Urinary bladder (tissue), 4 donors: ENCODE results near the gene GPRIN1. TPM values are rescaled to one million over a fixed set of nuclear protein-coding genes. Genes with fewer than 3 reads are reported as not detected.

Experiments
- DNase-seq: peaks from one replicate; pipeline ENCODE4 v3.0.0-alpha.2; 2015; ENCODE audit errors: extremely low spot score
- H3K27ac ChIP-seq: one replicate; pipeline ENCODE4 v1.5.1; 2013; ENCODE audit warnings: low read depth, mild to moderate bottlenecking, moderate library complexity
- H3K36me3 ChIP-seq: one replicate; pipeline ENCODE4 v1.6.1; 2013; ENCODE audit warnings: mild to moderate bottlenecking, moderate library complexity; ENCODE audit not compliant: insufficient read depth
- H3K4me1 ChIP-seq: one replicate; pipeline ENCODE4 v1.6.1; 2013; ENCODE audit warnings: mild to moderate bottlenecking, moderate library complexity; ENCODE audit not compliant: insufficient read depth
- H3K4me3 ChIP-seq: one replicate; pipeline ENCODE4 v1.5.1; 2013; ENCODE audit warnings: low read depth, low read length
- WGBS: extraction: QIAGEN DNeasy Blood & Tissue Kit; methylation state at CpG from one replicate; pipeline ENCODE4 v1.1.7; 2013; 5-methylcytosine and 5-hydroxymethylcytosine counted together
- polyA plus RNA-seq: library from polyadenylated mRNA; stranded (reverse); fragments of 200-250 nt; gene quantifications from one replicate; pipeline ENCODE4 v1.2.3, GENCODE V29; 2013
- total RNA-seq: library from RNA; depleted of rRNA; stranded (reverse); fragments of >200 nt; gene quantifications from one replicate; pipeline ENCODE4 v1.2.3, GENCODE V29; 2014
- donor health status: healthy with polysubstance abuse.
- donor health status: healthy.

The GPRIN1 gene
- total and polyA plus RNA-seq, 2 donors = 0.42 to 1.3 TPM

- H3K4me1 ChIP-seq = no peaks in the 10 kb centered on the region
- no peak for DNase-seq
- no peak overlapping the region for H3K4me3 ChIP-seq
- H3K27ac ChIP-seq = no peak overlapping the region
- WGBS = 62% methylated on average over 9 of the region's 9 CpGs
- H3K36me3 ChIP-seq = no peaks in the 10 kb centered on the region
Observed at GRCh38 chr5:176624938-176625337, 15.0 kb upstream of the GPRIN1 start.

DNA sequence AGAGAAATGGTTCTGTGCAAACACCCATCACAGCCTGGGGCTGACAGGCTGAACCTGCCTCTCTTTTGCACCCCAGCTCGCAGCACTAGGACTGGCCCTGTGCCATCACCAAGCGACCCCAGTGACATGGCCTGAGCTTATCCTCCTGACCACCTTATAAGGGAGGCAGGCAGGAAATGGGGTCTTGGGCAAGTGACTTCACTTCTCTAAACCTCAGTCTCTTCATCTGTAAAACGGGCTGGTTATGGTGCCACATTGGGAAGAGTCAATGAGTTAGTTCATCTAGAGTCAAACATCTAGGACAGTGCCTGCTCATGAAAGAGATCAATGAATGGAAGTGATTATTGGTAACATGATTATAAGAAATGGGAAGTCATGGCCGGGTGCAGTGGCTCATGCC lies 14.2 kb upstream of the GPRIN1 start:
- H3K4me1 ChIP-seq = no peaks in the 10 kb centered on the region
- H3K4me3 ChIP-seq = no peak overlapping the region
- WGBS = 77% methylated on average over 4 of the region's 4 CpGs
- H3K27ac ChIP-seq = no peak overlapping the region
- no peaks in the 10 kb centered on the region for H3K36me3 ChIP-seq
- DNase-seq = no peak

GRCh38 chr5:176621661-176622079 lies 11.7 kb upstream of the GPRIN1 start:
- H3K27ac ChIP-seq = no peak overlapping the region

GRCh38 chr5:176620333-176620981 lies 10.5 kb upstream of the GPRIN1 start:
- H3K4me3 ChIP-seq = no peak overlapping the region
- 6% methylated on average over 32 of the region's 32 CpGs for WGBS

More at GRCh38 chr5:176621661-176622079, 11.7 kb upstream of the GPRIN1 start:
- no peaks in the 10 kb centered on the region for H3K36me3 ChIP-seq
- DNase-seq = no peak
- H3K4me1 ChIP-seq = no peaks in the 10 kb centered on the region
- 54% methylated on average over 13 of the region's 13 CpGs for WGBS
- H3K4me3 ChIP-seq = no peak overlapping the region

DNA sequence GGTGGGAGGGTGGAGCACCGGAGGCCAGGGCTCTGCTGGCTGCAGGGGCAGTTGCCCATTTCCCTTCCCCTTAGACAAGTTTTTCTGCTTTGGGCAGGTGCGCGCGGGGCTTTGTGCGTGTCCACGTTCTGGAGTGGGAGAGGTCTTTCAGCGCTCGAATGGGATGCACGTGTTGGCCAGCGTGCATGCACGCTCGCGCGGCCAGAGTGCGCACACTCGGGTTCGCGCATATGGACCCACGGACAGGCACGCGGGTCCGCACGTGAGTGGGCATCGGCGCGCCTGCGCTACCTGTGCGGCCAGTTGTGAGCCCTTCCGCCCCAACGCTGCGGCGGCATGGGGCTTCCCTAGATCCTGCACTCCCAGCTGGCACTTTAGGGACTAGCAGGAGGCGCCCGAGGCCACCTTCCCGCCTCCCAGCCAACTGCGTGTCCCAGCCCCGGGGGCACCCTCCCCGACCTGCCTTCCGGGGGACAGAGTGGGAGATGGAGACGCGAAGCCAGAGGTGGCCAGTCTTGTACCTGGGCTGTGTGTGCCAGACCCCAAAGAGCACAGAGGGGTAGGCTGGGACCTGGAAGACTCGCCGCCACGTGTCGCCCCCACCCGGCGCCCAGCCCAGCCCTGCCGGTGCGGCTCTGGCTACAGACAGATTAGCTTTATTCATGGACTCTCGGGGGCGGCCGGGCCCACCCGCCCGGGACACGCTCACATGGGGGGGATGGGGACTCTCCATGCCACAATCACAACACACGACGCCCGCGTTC lies 9.8 kb upstream of the GPRIN1 start:
- Histone ChIP-seq H3K36me3 (no peaks in the 10 kb centered on the region), H3K27ac (no peak overlapping the region), H3K4me3 (no peak overlapping the region), H3K4me1 (no peaks in the 10 kb centered on the region)
- 12% methylated on average over 59 of the region's 59 CpGs for WGBS
- DNase-seq = no peak

More at GRCh38 chr5:176620333-176620981, 10.5 kb upstream of the GPRIN1 start:
- no peak for DNase-seq
- Histone ChIP-seq H3K27ac (no peak overlapping the region), H3K36me3 (no peaks in the 10 kb centered on the region), H3K4me1 (no peaks in the 10 kb centered on the region)

DNA sequence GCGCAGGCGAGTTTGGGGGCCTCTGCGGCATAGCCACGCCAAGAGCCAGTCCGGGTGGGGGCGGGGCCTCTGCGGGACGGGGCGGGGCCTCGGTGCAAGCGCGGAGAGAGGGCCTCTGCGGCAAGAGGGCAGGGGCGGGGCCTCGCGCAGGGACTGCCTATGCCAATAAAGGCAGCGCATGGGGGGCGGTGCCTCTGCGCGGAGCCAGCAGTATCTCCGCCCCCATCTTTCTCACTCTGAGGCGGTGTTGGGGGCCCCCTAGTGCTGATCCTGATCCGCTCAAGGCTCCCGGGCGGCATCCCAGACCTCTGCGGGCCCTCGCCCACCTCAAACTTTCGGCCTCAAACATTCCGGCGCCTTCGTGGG lies 9.2 kb upstream of the GPRIN1 start:
- Histone ChIP-seq H3K27ac (no peak overlapping the region), H3K4me1 (no peaks in the 10 kb centered on the region), H3K36me3 (no peaks in the 10 kb centered on the region), H3K4me3 (peak overlapping the region; percentile 13)
- WGBS = 2% methylated on average over 31 of the region's 31 CpGs
- DNase-seq = no peak

DNA sequence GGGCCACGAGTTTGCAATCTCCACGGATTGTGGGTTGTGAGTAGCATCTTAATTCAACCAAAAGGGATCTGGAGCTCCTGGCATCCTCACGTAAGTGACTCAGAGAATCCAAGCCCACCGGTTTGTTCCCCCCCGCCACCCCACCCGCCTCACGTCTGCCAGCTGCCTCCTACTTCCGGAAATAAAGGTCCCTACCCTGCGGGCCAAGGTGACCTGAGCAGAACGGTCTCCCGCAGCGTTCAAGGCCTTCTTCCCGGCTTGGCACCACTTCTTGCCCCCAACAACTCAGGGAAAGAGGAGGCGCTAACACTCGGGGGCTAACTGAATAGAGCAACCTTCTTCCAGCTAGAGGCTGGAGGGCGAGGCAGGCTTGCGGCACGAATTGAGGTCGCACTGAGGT lies 8.8 kb upstream of the GPRIN1 start:
- Histone ChIP-seq H3K27ac (no peak overlapping the region), H3K36me3 (no peaks in the 10 kb centered on the region)
- WGBS = 26% methylated on average over 19 of the region's 19 CpGs

GRCh38 chr5:176616511-176616910 lies 6.6 kb upstream of the GPRIN1 start:
- Histone ChIP-seq H3K4me1 (no peaks in the 10 kb centered on the region), H3K36me3 (no peaks in the 10 kb centered on the region), H3K4me3 (no peak overlapping the region), H3K27ac (no peak overlapping the region)
- WGBS = 63% methylated on average over 7 of the region's 7 CpGs
- DNase-seq = no peak

More for the DNA sequence above, 8.8 kb upstream of the GPRIN1 start:
- H3K4me1 ChIP-seq = no peaks in the 10 kb centered on the region
- DNase-seq = no peak
- H3K4me3 ChIP-seq = no peak overlapping the region

DNA sequence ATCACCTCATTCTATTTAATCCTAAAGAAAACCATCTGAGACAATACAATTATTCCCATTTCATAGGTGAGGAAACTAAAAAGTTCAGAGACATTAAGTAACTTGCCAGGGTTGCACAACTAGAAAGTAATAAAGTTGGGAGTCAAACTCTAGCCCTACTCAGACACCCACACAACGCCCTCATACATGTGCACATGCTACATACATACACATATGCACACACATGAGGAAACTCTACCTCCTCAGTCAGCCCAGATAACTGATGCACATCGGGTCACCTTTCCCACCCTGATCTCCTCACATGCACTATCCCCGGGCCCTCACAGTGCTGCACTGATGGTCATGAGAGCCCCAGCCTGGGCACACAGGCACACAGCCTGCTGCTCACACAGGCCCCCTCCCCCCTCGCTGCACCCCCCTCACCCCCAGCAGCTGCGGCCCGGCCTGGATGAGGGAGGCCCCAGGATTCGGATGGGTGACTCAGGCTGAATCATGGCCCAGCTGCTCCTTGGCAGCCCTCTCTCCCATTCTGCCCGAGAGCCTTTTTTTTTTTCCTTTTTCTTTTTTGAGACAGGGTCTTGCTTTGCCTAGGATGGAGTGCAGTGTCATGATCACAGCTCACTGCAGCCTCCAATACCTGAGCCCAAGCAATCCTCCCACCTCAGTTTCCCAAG lies 5.0 kb upstream of the GPRIN1 start:
- WGBS = 54% methylated on average over 8 of the region's 8 CpGs
- Histone ChIP-seq H3K27ac (no peak overlapping the region), H3K36me3 (no peaks in the 10 kb centered on the region), H3K4me3 (no peak overlapping the region), H3K4me1 (peaks cover 3% of the 10 kb centered on the region)
- DNase-seq = no peak

- no peak overlapping the region for H3K4me3 ChIP-seq
- H3K27ac ChIP-seq = no peak overlapping the region
- 66% methylated on average over 2 of the region's 2 CpGs for WGBS
- peaks cover 3% of the 10 kb centered on the region for H3K4me1 ChIP-seq
- no peaks in the 10 kb centered on the region for H3K36me3 ChIP-seq
- DNase-seq = no peak
Observed at GRCh38 chr5:176612855-176613254, 2.9 kb upstream of the GPRIN1 start.

DNA sequence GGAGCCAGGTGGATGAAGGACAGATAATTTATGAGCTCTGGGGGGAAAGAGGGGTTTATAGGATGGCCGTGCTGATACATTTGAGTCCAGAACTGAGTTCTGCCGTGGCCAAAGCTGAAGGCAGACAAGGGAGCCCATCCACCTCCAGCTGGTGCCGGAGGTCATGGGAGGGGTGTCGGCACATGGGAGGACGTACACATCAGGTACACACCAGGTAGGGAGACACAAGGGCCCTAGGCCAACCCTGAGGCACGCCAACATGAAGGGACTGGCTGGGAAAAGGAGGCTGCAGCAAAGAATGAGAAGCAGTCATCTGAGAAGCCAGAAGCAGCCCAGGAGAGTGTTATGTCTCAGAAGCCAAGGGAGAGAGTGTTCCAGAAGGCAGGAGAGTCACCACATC lies 2.1 kb upstream of the GPRIN1 start:
- WGBS = 84% methylated on average over 6 of the region's 6 CpGs
- DNase-seq = no peak
- Histone ChIP-seq H3K36me3 (no peaks in the 10 kb centered on the region), H3K4me3 (no peak overlapping the region), H3K27ac (no peak overlapping the region), H3K4me1 (peaks cover 3% of the 10 kb centered on the region)

DNA sequence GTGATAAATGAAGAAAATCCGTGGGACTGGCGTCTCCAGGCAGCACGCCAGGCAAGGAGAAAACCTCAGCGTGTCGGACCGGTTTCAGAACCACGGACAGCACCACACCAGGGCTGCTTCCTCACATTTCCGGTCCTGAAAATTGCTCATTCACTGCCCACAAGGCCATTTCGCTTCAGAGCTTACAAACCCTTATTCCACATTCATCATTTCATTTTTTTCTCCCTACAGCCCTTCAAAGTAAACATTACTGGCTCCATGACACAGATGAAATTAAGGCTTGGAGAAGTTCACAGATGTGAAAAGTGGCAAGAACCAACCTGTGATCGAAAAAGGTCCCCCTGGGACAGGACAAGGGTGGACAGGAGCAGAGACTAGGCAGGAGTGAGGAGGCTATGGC lies 1.5 kb upstream of the GPRIN1 start:
- WGBS = 11% methylated on average over 10 of the region's 10 CpGs
- no peak overlapping the region for H3K27ac ChIP-seq
- peaks cover 3% of the 10 kb centered on the region for H3K4me1 ChIP-seq
- no peaks in the 10 kb centered on the region for H3K36me3 ChIP-seq
- no peak overlapping the region for H3K4me3 ChIP-seq
- DNase-seq = peak; percentile 48

DNA sequence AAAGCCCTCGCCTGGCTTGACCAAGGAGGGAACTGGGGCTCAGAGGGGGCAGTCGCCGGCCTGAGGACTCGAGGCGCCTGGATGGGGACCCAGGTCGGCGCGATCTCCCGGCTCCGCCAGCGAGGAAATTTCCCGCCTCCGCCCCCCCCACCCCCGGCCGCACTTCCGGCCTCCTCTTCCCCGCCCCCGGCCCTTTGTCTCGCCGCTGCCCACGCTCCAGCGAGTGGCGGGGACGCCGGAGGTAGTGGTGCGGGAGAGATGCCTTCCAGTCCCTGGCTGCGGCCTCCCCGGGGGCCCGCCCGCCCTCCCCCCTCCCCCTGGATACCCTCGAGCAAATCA lies 448 bp upstream of the GPRIN1 start:
- Histone ChIP-seq H3K27ac (no peak overlapping the region), H3K36me3 (no peaks in the 10 kb centered on the region), H3K4me3 (peak overlapping the region; percentile 67), H3K4me1 (peaks cover 3% of the 10 kb centered on the region)
- DNase-seq = no peak
- 2% methylated on average over 31 of the region's 31 CpGs for WGBS
